Endothelial cell of umbilical vein (primary cell): ENCODE measurements around the gene MTF2. TPM values are rescaled to one million over a fixed set of nuclear protein-coding genes. Genes with fewer than 3 reads are reported as not detected.

Experiments
- BruUV-seq: library from RNA; stranded (reverse); fragments of 400-500 nt; replicated peaks from 2 replicates; lab custom pipeline; 2021; lab: Mats Ljungman, UMichigan
- CTCF ChIA-PET: fragments of 300-600, 350-600 bp; sonication (Branson Sonifier 250); formaldehyde crosslinking; loops from one replicate; lab custom pipeline; 2021; ENCODE audit warnings: antibody characterized with exemption, inconsistent platforms; lab: Charles Lee
- POLR2A ChIA-PET: fragments of 300-600, 350-600 bp; sonication (Branson Sonifier 250); formaldehyde crosslinking; loops from one replicate; lab custom pipeline; 2021; ENCODE audit warnings: antibody characterized with exemption, inconsistent platforms; lab: Charles Lee
- DNase-seq: peaks from one replicate; pipeline ENCODE4 v3.0.0-alpha.2; 2011; ENCODE audit warnings: low read depth, low spot score
- FAIRE-seq: peaks from 2 replicates; lab custom pipeline; 2011; peaks lifted over from hg19 to GRCh38; lab: Jason Lieb, UNC
- H2AFZ ChIP-seq: 2 replicates; pipeline ENCODE4 v1.6.0; 2012; ENCODE audit warnings: low read depth, low read length, control low read depth, inconsistent platforms
- H3K27ac ChIP-seq: 2 replicates; pipeline ENCODE4 v1.5.1; 2011; ENCODE audit warnings: low read depth, mild to moderate bottlenecking, control low read depth, low read length, moderate library complexity; ENCODE audit not compliant: insufficient read depth
- H3K27me3 ChIP-seq, 2 experiments: 2 replicates each; pipeline versions ENCODE4 v1.6.0 to v1.6.1; 2011; ENCODE audit warnings: low read length in 2 of 2, mixed read lengths in 1 of 2; ENCODE audit not compliant: control insufficient read depth in 2 of 2, insufficient read depth in 2 of 2
- H3K36me3 ChIP-seq, 2 experiments: 2 replicates in 1 of 2; 3 replicates in 1 of 2; pipeline ENCODE4 v1.5.1; 2011; ENCODE audit warnings: low read length in 2 of 2, mild to moderate bottlenecking in 1 of 2, moderate library complexity in 1 of 2; ENCODE audit not compliant: control insufficient read depth in 2 of 2, insufficient read depth in 2 of 2; ENCODE audit errors: extremely low read depth in 1 of 2
- H3K4me1 ChIP-seq: 3 replicates; pipeline ENCODE4 v1.5.1; 2011; ENCODE audit warnings: mild to moderate bottlenecking, low read length; ENCODE audit not compliant: control insufficient read depth, insufficient read depth; ENCODE audit errors: extremely low read depth
- H3K4me2 ChIP-seq: 2 replicates; pipeline ENCODE4 v1.6.1; 2011; ENCODE audit warnings: low read length, control low read depth, mixed read lengths; ENCODE audit not compliant: insufficient read depth
- H3K4me3 ChIP-seq, 3 experiments: fragments of 200-600 bp in 1 of 3; sonication (generic), shearing (Covaris generic) in 1 of 3; replicated peaks in 1 of 3; 2 replicates each; pipeline ENCODE4 v1.5.1; 2011 to 2016; ENCODE audit warnings: control low read depth in 3 of 3, low read length in 3 of 3, mild to moderate bottlenecking in 2 of 3, inconsistent platforms in 1 of 3, low read depth in 1 of 3, moderate library complexity in 1 of 3; ENCODE audit not compliant: insufficient read depth in 1 of 3
- H3K79me2 ChIP-seq: 2 replicates; pipeline ENCODE4 v1.6.0; 2012; ENCODE audit warnings: low read length, inconsistent platforms; ENCODE audit not compliant: control insufficient read depth, insufficient read depth
- H3K9ac ChIP-seq: replicated peaks from 2 replicates; pipeline ENCODE3; 2011; ENCODE audit warnings: low read length, control low read depth; ENCODE audit not compliant: insufficient read depth; ENCODE audit errors: extremely low read depth
- H3K9me1 ChIP-seq: replicated peaks from 3 replicates; pipeline ENCODE4 v1.6.0; 2011; ENCODE audit warnings: mild to moderate bottlenecking, low read length; ENCODE audit not compliant: control insufficient read depth, insufficient read depth; ENCODE audit errors: extremely low read depth
- H3K9me3 ChIP-seq: replicated peaks from 2 replicates; pipeline ENCODE4 v1.5.1; 2012; ENCODE audit warnings: low read length, inconsistent platforms; ENCODE audit not compliant: control insufficient read depth, insufficient read depth
- H4K20me1 ChIP-seq: replicated peaks from 2 replicates; pipeline ENCODE3; 2011; ENCODE audit warnings: mild to moderate bottlenecking, low read length; ENCODE audit not compliant: control insufficient read depth, insufficient read depth; ENCODE audit errors: extremely low read depth
- CTCF ChIP-seq, 2 donors: IDR thresholded peaks; 1 replicate in 1 of 2; 2 replicates in 1 of 2; pipeline ENCODE4 v1.5.1; 2011; ENCODE audit warnings: low read length in 2 of 2, mild to moderate bottlenecking in 2 of 2, moderate library complexity in 2 of 2, control low read depth in 1 of 2, inconsistent platforms in 1 of 2, low read depth in 1 of 2; ENCODE audit not compliant: insufficient read depth in 1 of 2; ENCODE audit errors: extremely low read depth in 1 of 2
- EZH2 ChIP-seq: IDR thresholded peaks from 2 replicates; pipeline ENCODE4 v1.6.1; 2012; ENCODE audit warnings: borderline replicate concordance, low read depth, mild to moderate bottlenecking, moderate library complexity, low read length, inconsistent platforms; ENCODE audit not compliant: severe bottlenecking
- FOS ChIP-seq: IDR thresholded peaks from 2 replicates; pipeline ENCODE4 v1.6.1; 2011; ENCODE audit warnings: mild to moderate bottlenecking, low read length, moderate library complexity, borderline replicate concordance; ENCODE audit not compliant: insufficient read depth
- GATA2 ChIP-seq: IDR thresholded peaks from 2 replicates; pipeline ENCODE4 v1.7.0; 2011; ENCODE audit warnings: low read depth, mild to moderate bottlenecking, moderate library complexity, mixed read lengths, low read length; ENCODE audit not compliant: insufficient read length, insufficient read depth
- JUN ChIP-seq: IDR thresholded peaks from 2 replicates; pipeline ENCODE4 v1.6.1; 2011; ENCODE audit warnings: borderline replicate concordance, low read depth; ENCODE audit not compliant: insufficient read length, insufficient read depth
- MAX ChIP-seq: IDR thresholded peaks from 2 replicates; pipeline ENCODE4 v1.6.1; 2011; ENCODE audit not compliant: insufficient read depth, insufficient read length
- MYC ChIP-seq: IDR thresholded peaks from one replicate; pipeline ENCODE4 v1.6.1; 2011; ENCODE audit warnings: mild to moderate bottlenecking, low read depth, low read length
- POLR2A ChIP-seq: IDR thresholded peaks from 2 replicates; pipeline ENCODE4 v1.6.1; 2012; ENCODE audit warnings: low read depth, mild to moderate bottlenecking, control low read depth, low read length
- POLR2AphosphoS5 ChIP-seq: IDR thresholded peaks from 2 replicates; pipeline ENCODE4 v1.6.1; 2012; ENCODE audit warnings: low read depth, mild to moderate bottlenecking, control low read depth, low read length, moderate library complexity; ENCODE audit not compliant: insufficient read depth
- dilution Hi-C: fragments of 300-500 bp; cut with MboI; formaldehyde crosslinking; loops from one replicate; pipeline ENCODE4 v1.15.0; 2019; ENCODE audit warnings: low sequenced_read_pairs; ENCODE audit not compliant: extremely low pct_ligation_motif_present
- intact Hi-C: fragments of 100-400 bp; cut with micrococcal nuclease; formaldehyde crosslinking; loops from one replicate; pipeline ENCODE4 v1.10.0; 2022
- polyA plus RNA-seq, 4 experiments: library from polyadenylated mRNA; depleted of rRNA in 3 of 4; stranded (reverse) in 3 of 4; unstranded in 1 of 4; fragments of >200 nt; gene quantifications; 2 replicates each; pipeline versions ENCODE4 v1.2.1 to v1.2.3, GENCODE V29; 2011 to 2012; ENCODE audit warnings: missing spikeins in 1 of 4
- total RNA-seq: library from RNA; stranded (reverse); gene quantifications from 2 replicates; pipeline ENCODE4 v1.2.3, GENCODE V29; 2021

MTF2 gene
- total and polyA plus RNA-seq, 2 donors (not counting 3 experiments of a cell fraction or from before 2014, with no cell fraction given): 20.1 to 40.5 TPM

GRCh38 chr1:93047618-93048017 is 31.5 kb upstream of the MTF2 start:
- H3K4me1 ChIP-seq: no peaks in the 10 kb centered on the region
- H3K4me2 ChIP-seq: no peak overlapping the region
- ChIA-PET POLR2A (no interaction called here), CTCF (interaction anchor here (1.2 kb wide), 1 partner anchor 15 kb away, joined by 3 read pairs; no protein-coding TSS in a partner anchor)
- no peaks in the 10 kb centered on the region for H3K36me3 ChIP-seq
- intact Hi-C loops (no loop called here), dilution Hi-C loops (no loop called here)
- no peaks in the 10 kb centered on the region for H3K9me1 ChIP-seq
- no peak overlapping the region for H3K27ac ChIP-seq
- no TSS peak for BruUV-seq
- H4K20me1 ChIP-seq: no peaks in the 10 kb centered on the region
- no peak overlapping the region for H2AFZ ChIP-seq
- TF ChIP-seq MAX (no peak), MYC (no peak), FOS (no peak), POLR2AphosphoS5 (no peak), CTCF (IDR thresholded peaks at IDR 0.05; ENCODE audit: extremely low read depth in 1 of 2, insufficient read depth in 1 of 2, low read depth in 1 of 2, low read length in 2 of 2) (no peak), EZH2 (no peak), JUN (no peak), POLR2A (no peak), GATA2 (no peak)
- DNase-seq (no peak), FAIRE-seq (no peak)
- no peaks in the 10 kb centered on the region for H3K9me3 ChIP-seq
- no peak overlapping the region for H3K9ac ChIP-seq
- no peaks in the 10 kb centered on the region for H3K27me3 ChIP-seq
- H3K4me3 ChIP-seq: no peak overlapping the region
- H3K79me2 ChIP-seq: no peaks in the 10 kb centered on the region
